NB4 (cell line): ENCODE results near the gene CHCHD10.

Experiments
- MAX ChIP-seq: IDR thresholded peaks from 2 replicates; pipeline ENCODE4 v1.6.1; 2011; ENCODE audit warnings: low read depth, low read length
- POLR2A ChIP-seq: IDR thresholded peaks from 2 replicates; pipeline ENCODE4 v1.6.1; 2011; ENCODE audit warnings: mild to moderate bottlenecking; ENCODE audit not compliant: insufficient read length; ENCODE audit errors: extremely low read depth
- TF ChIP-seq, protein P1 (sequence below): IDR thresholded peaks from one replicate; pipeline ENCODE4 v1.5.1; 2012; ENCODE audit warnings: low read depth, low read length

DNA sequence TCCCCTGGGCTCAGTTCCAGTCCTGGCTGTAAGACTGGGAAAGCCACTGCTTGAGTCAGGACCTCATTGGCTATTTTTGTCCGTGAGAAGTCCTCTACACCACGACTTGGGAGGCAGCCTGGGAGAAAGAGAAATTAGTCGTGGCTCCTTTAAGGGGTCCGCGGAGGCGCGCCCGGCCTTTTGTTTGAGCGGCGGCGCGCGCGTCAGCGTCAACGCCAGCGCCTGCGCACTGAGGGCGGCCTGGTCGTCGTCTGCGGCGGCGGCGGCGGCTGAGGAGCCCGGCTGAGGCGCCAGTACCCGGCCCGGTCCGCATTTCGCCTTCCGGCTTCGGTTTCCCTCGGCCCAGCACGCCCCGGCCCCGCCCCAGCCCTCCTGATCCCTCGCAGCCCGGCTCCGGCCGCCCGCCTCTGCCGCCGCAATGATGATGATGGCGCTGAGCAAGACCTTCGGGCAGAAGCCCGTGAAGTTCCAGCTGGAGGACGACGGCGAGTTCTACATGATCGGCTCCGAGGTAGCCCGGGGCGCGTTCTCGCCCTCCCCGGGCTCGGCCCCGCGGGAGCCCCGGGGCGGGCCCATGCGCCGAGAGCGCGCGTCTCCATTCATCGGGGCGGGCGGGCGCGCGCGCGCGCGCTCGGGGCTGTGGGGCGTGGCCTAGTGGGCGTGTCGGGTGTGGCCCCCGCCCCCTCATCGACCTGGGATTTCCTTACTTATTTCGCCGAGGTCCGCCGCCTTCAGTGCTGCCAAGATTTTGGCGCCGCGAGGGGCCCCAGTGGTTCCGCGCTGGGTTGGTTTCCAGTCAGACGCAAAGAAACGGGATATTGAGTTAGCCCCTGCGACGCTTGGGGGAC lies 19.2 kb upstream of the CHCHD10 start, which contains the start of gene SMARCB1:
- TF ChIP-seq, protein P1, sequence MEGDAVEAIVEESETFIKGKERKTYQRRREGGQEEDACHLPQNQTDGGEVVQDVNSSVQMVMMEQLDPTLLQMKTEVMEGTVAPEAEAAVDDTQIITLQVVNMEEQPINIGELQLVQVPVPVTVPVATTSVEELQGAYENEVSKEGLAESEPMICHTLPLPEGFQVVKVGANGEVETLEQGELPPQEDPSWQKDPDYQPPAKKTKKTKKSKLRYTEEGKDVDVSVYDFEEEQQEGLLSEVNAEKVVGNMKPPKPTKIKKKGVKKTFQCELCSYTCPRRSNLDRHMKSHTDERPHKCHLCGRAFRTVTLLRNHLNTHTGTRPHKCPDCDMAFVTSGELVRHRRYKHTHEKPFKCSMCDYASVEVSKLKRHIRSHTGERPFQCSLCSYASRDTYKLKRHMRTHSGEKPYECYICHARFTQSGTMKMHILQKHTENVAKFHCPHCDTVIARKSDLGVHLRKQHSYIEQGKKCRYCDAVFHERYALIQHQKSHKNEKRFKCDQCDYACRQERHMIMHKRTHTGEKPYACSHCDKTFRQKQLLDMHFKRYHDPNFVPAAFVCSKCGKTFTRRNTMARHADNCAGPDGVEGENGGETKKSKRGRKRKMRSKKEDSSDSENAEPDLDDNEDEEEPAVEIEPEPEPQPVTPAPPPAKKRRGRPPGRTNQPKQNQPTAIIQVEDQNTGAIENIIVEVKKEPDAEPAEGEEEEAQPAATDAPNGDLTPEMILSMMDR = no peak
- TF ChIP-seq MAX (no peak), POLR2A (no peak)
